Upper lobe of left lung (tissue), 4 donors: ENCODE results near the gene TTLL8.

ENCODE experiments used
- EP300 ChIP-seq, 4 donors: sonication (generic); formaldehyde crosslinking; IDR thresholded peaks; one replicate each; pipeline ENCODE4 v1.5.1; 2017; ENCODE audit warnings: antibody characterized with exemption in 4 of 4, control low read depth in 2 of 4
- POLR2A ChIP-seq, 4 donors: fragments of 450-650 bp; IDR thresholded peaks; one replicate each; pipeline ENCODE4 v1.5.1; 2016 to 2017; ENCODE audit warnings: antibody characterized with exemption in 4 of 4, mild to moderate bottlenecking in 2 of 4
- POLR2AphosphoS5 ChIP-seq, 2 donors: sonication (generic); formaldehyde crosslinking; IDR thresholded peaks; one replicate each; pipeline ENCODE4 v1.5.1; 2017; ENCODE audit warnings: antibody characterized with exemption in 2 of 2
- TF ChIP-seq, protein P1 (sequence below), 6 experiments: fragments of 450-650 bp in 4 of 6; fragments of 200-600 bp in 2 of 6; sonication (generic) in 2 of 6; IDR thresholded peaks; one replicate each; pipeline ENCODE4 v1.5.1; 2016 to 2019; ENCODE audit warnings: antibody characterized with exemption in 6 of 6

GRCh38 chr22:50087646-50088045 lies 29.5 kb upstream of the TTLL8 start:
- TF ChIP-seq POLR2A (IDR thresholded peaks at IDR 0.05) = no peak
- TF ChIP-seq POLR2AphosphoS5 (IDR thresholded peaks at IDR 0.05) = no peak
- TF ChIP-seq, protein P1, sequence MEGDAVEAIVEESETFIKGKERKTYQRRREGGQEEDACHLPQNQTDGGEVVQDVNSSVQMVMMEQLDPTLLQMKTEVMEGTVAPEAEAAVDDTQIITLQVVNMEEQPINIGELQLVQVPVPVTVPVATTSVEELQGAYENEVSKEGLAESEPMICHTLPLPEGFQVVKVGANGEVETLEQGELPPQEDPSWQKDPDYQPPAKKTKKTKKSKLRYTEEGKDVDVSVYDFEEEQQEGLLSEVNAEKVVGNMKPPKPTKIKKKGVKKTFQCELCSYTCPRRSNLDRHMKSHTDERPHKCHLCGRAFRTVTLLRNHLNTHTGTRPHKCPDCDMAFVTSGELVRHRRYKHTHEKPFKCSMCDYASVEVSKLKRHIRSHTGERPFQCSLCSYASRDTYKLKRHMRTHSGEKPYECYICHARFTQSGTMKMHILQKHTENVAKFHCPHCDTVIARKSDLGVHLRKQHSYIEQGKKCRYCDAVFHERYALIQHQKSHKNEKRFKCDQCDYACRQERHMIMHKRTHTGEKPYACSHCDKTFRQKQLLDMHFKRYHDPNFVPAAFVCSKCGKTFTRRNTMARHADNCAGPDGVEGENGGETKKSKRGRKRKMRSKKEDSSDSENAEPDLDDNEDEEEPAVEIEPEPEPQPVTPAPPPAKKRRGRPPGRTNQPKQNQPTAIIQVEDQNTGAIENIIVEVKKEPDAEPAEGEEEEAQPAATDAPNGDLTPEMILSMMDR (IDR thresholded peaks at IDR 0.05) = no peak
- TF ChIP-seq EP300 (IDR thresholded peaks at IDR 0.05) = no peak
